Measurements from ENCODE around the gene CRLF1.
A peak's percentile ranks its signal among the peaks of the same experiment; 100 is the strongest.

Gene CRLF1

DNA sequence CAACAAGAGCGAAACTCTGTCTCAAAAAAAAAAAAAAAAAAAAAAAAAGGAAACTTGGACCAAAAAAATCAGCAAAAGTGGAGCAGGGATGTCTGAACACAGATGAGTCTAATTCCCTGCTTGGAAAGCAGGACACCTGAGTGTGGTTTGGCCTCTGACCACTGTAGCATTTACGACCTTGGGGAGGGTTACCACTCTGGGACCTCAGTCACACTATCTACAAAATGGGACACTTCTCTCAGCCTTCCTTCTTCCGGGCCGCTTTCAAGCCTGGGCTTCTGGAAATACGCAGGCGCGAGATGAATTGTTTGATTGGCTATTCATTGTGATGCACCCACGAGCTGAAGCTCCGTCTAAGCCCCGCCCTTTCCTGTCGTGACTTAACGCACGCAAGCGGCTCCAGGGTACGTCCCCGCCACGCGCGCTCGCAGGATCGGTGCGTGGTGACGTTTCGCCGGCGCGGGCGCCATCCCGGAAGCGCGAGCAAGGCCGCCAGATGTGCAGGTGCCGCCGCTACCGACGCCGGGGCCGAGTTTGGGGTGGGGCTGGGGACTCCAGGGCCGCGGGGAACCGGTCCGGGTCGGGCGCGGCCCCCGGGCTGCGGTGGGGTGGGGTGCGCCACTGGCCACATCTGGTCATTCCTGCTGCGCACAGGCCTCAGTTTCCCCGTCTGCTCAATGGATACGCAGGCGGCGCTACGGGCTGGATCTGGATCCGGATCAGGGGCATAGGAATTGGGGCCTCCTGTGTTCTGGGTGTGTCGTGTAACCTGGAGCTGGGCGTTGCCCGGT is 49.0 kb downstream of the CRLF1 start, which contains the start of gene KXD1 (continued):
- TF ChIP-seq ZNF140 (tag by site-specific recombination; IDR thresholded peaks at IDR 0.05) (no peak), ZNF624 (tag by site-specific recombination; IDR thresholded peaks at IDR 0.05) (no peak), ZNF214 (tag by site-specific recombination; IDR thresholded peaks at IDR 0.05; ENCODE audit: borderline replicate concordance) (no peak), ZFP69B (tag by site-specific recombination; IDR thresholded peaks at IDR 0.05) (peak; percentile 73), ZNF658 (tag by site-specific recombination; IDR thresholded peaks at IDR 0.05) (no peak), ZNF24 (tag by site-specific recombination; IDR thresholded peaks at IDR 0.05) (peak; percentile 90), TCF7L2 (IDR thresholded peaks at IDR 0.05; ENCODE audit: borderline replicate concordance, low read depth, low read length) (no peak), WT1 (tag by site-specific recombination; IDR thresholded peaks at IDR 0.05) (0 out of 2 replicates have a peak, but pooled peaks have one; percentile 20), ZSCAN23 (tag by site-specific recombination; IDR thresholded peaks at IDR 0.05) (0 out of 2 replicates have a peak, but pooled peaks have one; percentile 34), ZNF426 (tag by site-specific recombination; IDR thresholded peaks at IDR 0.05) (no peak), ZNF76 (tag by site-specific recombination; IDR thresholded peaks at IDR 0.05; ENCODE audit: borderline replicate concordance, low read depth) (peak; percentile 54; the same call in 1 of the 2 replicates), ZBTB8A (tag by site-specific recombination; IDR thresholded peaks at IDR 0.05) (peak; percentile 61), ZBTB1 (tag by site-specific recombination; IDR thresholded peaks at IDR 0.05) (peak; percentile 86), ZNF404 (tag by site-specific recombination; IDR thresholded peaks at IDR 0.05) (no peak), ZNF391 (tag by site-specific recombination; IDR thresholded peaks at IDR 0.05; ENCODE audit: borderline replicate concordance, low read depth) (0 out of 2 replicates have a peak, but pooled peaks have one; percentile 25), SCRT1 (tag by site-specific recombination; IDR thresholded peaks at IDR 0.05; ENCODE audit: borderline replicate concordance) (no peak), ZNF223 (tag by site-specific recombination; IDR thresholded peaks at IDR 0.05) (no peak)
- TF ChIP-seq, protein P1, sequence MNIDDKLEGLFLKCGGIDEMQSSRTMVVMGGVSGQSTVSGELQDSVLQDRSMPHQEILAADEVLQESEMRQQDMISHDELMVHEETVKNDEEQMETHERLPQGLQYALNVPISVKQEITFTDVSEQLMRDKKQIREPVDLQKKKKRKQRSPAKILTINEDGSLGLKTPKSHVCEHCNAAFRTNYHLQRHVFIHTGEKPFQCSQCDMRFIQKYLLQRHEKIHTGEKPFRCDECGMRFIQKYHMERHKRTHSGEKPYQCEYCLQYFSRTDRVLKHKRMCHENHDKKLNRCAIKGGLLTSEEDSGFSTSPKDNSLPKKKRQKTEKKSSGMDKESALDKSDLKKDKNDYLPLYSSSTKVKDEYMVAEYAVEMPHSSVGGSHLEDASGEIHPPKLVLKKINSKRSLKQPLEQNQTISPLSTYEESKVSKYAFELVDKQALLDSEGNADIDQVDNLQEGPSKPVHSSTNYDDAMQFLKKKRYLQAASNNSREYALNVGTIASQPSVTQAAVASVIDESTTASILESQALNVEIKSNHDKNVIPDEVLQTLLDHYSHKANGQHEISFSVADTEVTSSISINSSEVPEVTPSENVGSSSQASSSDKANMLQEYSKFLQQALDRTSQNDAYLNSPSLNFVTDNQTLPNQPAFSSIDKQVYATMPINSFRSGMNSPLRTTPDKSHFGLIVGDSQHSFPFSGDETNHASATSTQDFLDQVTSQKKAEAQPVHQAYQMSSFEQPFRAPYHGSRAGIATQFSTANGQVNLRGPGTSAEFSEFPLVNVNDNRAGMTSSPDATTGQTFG (tag by site-specific recombination; IDR thresholded peaks at IDR 0.05; ENCODE audit: borderline replicate concordance), result 0 out of 2 replicates have a peak, but pooled peaks have one; percentile 15
- TF ChIP-seq, protein P2, sequence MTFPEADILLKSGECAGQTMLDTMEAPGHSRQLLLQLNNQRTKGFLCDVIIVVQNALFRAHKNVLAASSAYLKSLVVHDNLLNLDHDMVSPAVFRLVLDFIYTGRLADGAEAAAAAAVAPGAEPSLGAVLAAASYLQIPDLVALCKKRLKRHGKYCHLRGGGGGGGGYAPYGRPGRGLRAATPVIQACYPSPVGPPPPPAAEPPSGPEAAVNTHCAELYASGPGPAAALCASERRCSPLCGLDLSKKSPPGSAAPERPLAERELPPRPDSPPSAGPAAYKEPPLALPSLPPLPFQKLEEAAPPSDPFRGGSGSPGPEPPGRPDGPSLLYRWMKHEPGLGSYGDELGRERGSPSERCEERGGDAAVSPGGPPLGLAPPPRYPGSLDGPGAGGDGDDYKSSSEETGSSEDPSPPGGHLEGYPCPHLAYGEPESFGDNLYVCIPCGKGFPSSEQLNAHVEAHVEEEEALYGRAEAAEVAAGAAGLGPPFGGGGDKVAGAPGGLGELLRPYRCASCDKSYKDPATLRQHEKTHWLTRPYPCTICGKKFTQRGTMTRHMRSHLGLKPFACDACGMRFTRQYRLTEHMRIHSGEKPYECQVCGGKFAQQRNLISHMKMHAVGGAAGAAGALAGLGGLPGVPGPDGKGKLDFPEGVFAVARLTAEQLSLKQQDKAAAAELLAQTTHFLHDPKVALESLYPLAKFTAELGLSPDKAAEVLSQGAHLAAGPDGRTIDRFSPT (tag by site-specific recombination; IDR thresholded peaks at IDR 0.05), result no peak
- TF ChIP-seq, protein P3, sequence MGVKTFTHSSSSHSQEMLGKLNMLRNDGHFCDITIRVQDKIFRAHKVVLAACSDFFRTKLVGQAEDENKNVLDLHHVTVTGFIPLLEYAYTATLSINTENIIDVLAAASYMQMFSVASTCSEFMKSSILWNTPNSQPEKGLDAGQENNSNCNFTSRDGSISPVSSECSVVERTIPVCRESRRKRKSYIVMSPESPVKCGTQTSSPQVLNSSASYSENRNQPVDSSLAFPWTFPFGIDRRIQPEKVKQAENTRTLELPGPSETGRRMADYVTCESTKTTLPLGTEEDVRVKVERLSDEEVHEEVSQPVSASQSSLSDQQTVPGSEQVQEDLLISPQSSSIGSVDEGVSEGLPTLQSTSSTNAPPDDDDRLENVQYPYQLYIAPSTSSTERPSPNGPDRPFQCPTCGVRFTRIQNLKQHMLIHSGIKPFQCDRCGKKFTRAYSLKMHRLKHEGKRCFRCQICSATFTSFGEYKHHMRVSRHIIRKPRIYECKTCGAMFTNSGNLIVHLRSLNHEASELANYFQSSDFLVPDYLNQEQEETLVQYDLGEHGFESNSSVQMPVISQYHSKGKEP (tag by site-specific recombination; IDR thresholded peaks at IDR 0.05), result no peak
- TF ChIP-seq, protein P4, sequence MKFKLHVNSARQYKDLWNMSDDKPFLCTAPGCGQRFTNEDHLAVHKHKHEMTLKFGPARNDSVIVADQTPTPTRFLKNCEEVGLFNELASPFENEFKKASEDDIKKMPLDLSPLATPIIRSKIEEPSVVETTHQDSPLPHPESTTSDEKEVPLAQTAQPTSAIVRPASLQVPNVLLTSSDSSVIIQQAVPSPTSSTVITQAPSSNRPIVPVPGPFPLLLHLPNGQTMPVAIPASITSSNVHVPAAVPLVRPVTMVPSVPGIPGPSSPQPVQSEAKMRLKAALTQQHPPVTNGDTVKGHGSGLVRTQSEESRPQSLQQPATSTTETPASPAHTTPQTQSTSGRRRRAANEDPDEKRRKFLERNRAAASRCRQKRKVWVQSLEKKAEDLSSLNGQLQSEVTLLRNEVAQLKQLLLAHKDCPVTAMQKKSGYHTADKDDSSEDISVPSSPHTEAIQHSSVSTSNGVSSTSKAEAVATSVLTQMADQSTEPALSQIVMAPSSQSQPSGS (tag by site-specific recombination; IDR thresholded peaks at IDR 0.05; ENCODE audit: low read depth), result 0 out of 2 replicates have a peak, but pooled peaks have one; percentile 4
- TF ChIP-seq, protein P5, sequence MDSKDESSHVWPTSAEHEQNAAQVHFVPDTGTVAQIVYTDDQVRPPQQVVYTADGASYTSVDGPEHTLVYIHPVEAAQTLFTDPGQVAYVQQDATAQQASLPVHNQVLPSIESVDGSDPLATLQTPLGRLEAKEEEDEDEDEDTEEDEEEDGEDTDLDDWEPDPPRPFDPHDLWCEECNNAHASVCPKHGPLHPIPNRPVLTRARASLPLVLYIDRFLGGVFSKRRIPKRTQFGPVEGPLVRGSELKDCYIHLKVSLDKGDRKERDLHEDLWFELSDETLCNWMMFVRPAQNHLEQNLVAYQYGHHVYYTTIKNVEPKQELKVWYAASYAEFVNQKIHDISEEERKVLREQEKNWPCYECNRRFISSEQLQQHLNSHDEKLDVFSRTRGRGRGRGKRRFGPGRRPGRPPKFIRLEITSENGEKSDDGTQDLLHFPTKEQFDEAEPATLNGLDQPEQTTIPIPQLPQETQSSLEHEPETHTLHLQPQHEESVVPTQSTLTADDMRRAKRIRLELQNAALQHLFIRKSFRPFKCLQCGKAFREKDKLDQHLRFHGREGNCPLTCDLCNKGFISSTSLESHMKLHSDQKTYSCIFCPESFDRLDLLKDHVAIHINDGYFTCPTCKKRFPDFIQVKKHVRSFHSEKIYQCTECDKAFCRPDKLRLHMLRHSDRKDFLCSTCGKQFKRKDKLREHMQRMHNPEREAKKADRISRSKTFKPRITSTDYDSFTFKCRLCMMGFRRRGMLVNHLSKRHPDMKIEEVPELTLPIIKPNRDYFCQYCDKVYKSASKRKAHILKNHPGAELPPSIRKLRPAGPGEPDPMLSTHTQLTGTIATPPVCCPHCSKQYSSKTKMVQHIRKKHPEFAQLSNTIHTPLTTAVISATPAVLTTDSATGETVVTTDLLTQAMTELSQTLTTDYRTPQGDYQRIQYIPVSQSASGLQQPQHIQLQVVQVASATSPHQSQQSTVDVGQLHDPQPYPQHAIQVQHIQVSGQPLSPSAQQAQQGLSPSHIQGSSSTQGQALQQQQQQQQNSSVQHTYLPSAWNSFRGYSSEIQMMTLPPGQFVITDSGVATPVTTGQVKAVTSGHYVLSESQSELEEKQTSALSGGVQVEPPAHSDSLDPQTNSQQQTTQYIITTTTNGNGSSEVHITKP (tag by site-specific recombination; IDR thresholded peaks at IDR 0.05), result no peak
- TF ChIP-seq, protein P6, sequence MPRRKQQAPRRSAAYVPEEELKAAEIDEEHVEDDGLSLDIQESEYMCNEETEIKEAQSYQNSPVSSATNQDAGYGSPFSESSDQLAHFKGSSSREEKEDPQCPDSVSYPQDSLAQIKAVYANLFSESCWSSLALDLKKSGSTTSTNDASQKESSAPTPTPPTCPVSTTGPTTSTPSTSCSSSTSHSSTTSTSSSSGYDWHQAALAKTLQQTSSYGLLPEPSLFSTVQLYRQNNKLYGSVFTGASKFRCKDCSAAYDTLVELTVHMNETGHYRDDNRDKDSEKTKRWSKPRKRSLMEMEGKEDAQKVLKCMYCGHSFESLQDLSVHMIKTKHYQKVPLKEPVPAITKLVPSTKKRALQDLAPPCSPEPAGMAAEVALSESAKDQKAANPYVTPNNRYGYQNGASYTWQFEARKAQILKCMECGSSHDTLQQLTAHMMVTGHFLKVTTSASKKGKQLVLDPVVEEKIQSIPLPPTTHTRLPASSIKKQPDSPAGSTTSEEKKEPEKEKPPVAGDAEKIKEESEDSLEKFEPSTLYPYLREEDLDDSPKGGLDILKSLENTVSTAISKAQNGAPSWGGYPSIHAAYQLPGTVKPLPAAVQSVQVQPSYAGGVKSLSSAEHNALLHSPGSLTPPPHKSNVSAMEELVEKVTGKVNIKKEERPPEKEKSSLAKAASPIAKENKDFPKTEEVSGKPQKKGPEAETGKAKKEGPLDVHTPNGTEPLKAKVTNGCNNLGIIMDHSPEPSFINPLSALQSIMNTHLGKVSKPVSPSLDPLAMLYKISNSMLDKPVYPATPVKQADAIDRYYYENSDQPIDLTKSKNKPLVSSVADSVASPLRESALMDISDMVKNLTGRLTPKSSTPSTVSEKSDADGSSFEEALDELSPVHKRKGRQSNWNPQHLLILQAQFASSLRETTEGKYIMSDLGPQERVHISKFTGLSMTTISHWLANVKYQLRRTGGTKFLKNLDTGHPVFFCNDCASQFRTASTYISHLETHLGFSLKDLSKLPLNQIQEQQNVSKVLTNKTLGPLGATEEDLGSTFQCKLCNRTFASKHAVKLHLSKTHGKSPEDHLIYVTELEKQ (tag by site-specific recombination; IDR thresholded peaks at IDR 0.05; ENCODE audit: borderline replicate concordance), result no peak
